PFSK-1 (cell line): ENCODE data around the gene TGFB2.

Source experiments
- POLR2AphosphoS5 ChIP-seq: IDR thresholded peaks from 2 replicates; pipeline ENCODE4 v1.6.1; 2012; ENCODE audit warnings: low read depth, mild to moderate bottlenecking, control low read depth, low read length, moderate library complexity
- TAF1 ChIP-seq: IDR thresholded peaks from 2 replicates; pipeline ENCODE4 v1.6.1; 2012; ENCODE audit warnings: low read length, control low read depth, borderline replicate concordance; ENCODE audit not compliant: insufficient read depth
- TF ChIP-seq, protein P1 (sequence below), 2 experiments: IDR thresholded peaks; 2 replicates each; pipeline versions ENCODE4 v1.6.1 to v1.8.0; 2011 to 2012; ENCODE audit warnings: low read depth in 2 of 2, low read length in 2 of 2, control low read depth in 1 of 2, inconsistent platforms in 1 of 2, mild to moderate bottlenecking in 1 of 2, moderate library complexity in 1 of 2; ENCODE audit not compliant: insufficient read depth in 1 of 2

DNA sequence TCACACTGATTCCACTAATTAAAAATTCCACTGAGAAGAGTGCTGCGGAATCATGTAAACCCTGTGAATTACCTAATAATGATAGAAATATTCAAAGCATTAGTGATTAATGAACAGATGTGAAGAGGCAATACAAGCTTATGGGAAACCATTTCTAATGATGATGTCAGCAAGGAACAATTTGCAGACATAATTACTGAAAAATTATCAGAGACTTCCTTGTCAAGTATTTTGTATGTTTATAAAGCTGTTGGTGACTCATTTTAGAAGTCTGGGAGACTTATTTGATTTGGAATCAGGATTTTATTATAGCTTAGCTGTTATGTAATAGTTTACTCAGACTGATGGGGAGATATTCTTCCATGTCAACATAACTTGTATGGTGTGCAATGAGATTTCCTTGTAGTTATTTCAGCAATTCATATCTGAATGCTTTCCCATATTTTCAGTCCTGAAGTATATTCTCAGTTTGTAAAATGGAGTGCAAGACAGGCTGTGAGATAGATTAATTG, 135.5 kb downstream of the TGFB2 start:
- TF ChIP-seq TAF1 (no peak), POLR2AphosphoS5 (no peak)
- TF ChIP-seq, protein P1, sequence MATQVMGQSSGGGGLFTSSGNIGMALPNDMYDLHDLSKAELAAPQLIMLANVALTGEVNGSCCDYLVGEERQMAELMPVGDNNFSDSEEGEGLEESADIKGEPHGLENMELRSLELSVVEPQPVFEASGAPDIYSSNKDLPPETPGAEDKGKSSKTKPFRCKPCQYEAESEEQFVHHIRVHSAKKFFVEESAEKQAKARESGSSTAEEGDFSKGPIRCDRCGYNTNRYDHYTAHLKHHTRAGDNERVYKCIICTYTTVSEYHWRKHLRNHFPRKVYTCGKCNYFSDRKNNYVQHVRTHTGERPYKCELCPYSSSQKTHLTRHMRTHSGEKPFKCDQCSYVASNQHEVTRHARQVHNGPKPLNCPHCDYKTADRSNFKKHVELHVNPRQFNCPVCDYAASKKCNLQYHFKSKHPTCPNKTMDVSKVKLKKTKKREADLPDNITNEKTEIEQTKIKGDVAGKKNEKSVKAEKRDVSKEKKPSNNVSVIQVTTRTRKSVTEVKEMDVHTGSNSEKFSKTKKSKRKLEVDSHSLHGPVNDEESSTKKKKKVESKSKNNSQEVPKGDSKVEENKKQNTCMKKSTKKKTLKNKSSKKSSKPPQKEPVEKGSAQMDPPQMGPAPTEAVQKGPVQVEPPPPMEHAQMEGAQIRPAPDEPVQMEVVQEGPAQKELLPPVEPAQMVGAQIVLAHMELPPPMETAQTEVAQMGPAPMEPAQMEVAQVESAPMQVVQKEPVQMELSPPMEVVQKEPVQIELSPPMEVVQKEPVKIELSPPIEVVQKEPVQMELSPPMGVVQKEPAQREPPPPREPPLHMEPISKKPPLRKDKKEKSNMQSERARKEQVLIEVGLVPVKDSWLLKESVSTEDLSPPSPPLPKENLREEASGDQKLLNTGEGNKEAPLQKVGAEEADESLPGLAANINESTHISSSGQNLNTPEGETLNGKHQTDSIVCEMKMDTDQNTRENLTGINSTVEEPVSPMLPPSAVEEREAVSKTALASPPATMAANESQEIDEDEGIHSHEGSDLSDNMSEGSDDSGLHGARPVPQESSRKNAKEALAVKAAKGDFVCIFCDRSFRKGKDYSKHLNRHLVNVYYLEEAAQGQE (IDR thresholded peaks at IDR 0.05; ENCODE audit: insufficient read depth in 1 of 2, low read depth in 2 of 2, low read length in 2 of 2), result no peak
